ENCODE results near the gene ZNF488. TPM values are rescaled to one million over a fixed set of nuclear protein-coding genes. Genes with fewer than 3 reads are reported as not detected.

The ZNF488 gene
- total and polyA plus RNA-seq, 2 donors (not counting 1 experiment from before 2014, with no cell fraction given), result not detected

DNA sequence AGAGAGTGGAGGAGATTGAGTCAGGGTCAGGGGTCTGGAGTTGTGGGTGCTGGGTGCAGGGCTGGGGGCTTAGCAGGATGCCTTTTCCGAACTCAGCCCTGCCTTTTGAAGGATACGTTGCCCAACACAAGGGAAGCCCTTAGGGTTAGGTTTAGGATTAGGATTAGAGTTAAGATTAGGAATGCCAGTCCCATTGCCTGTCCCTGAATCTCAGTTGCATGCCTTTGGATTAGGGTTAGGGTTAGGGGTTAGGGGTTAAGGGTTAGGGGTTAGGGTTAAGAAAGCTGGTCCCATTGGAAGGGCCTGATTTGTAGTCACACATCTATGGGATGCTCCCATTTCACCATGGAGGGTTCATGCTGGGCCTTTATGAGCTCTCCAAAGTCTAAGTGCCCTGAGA, 20.8 kb upstream of the ZNF488 start:
- Mint-ChIP-seq H3K27ac (no peak overlapping the region), H3K27me3 (peaks cover 13% of the 10 kb centered on the region), H3K4me3 (no peak overlapping the region), H3K4me1 (no peaks in the 10 kb centered on the region), H3K9me3 (ENCODE audit: insufficient read depth) (no peaks in the 10 kb centered on the region)
- Histone ChIP-seq H3K36me3 (replicated peaks in 1 of 2; ENCODE audit: control extremely low read depth in 1 of 2, control insufficient read depth in 1 of 2, extremely low read depth in 1 of 2, insufficient read depth in 2 of 2, low read length in 1 of 2) (no peaks in the 10 kb centered on the region), H3K9me3 (ENCODE audit: control extremely low read depth in 1 of 3, control insufficient read depth in 2 of 3, insufficient read depth in 1 of 3, low read length in 2 of 3) (no peaks in the 10 kb centered on the region), H2AFZ (ENCODE audit: insufficient read depth, low read depth, low read length, poor library complexity, severe bottlenecking) (no peak overlapping the region), H3K27me3 (replicated peaks in 1 of 4; ENCODE audit: control extremely low read depth in 1 of 4, control insufficient read depth in 3 of 4, insufficient read depth in 4 of 4, low read length in 3 of 4) (no peaks in the 10 kb centered on the region), H3K27ac (ENCODE audit: low read length in 2 of 2) (no peak overlapping the region), H3K4me1 (ENCODE audit: control insufficient read depth in 2 of 2, insufficient read depth in 2 of 2, low read length in 2 of 2) (no peaks in the 10 kb centered on the region), H4K20me1 (ENCODE audit: control insufficient read depth, insufficient read depth, low read length, poor library complexity, severe bottlenecking) (no peaks in the 10 kb centered on the region), H3K9ac (ENCODE audit: low read length) (no peak overlapping the region), H3K4me3 (ENCODE audit: control extremely low read depth in 1 of 5, extremely low read depth in 1 of 5, insufficient read depth in 1 of 5, low read depth in 2 of 5, low read length in 4 of 5) (no peak overlapping the region), H3K4me2 (replicated peaks; ENCODE audit: low read depth, low read length, poor library complexity, severe bottlenecking) (no peak overlapping the region), H3K79me2 (ENCODE audit: control insufficient read depth, insufficient read depth, low read length) (no peaks in the 10 kb centered on the region)
- ChIA-PET POLR2A (no interaction called here), CTCF (no interaction called here)
- 97% methylated on average over 2 of the region's 2 CpGs for WGBS (ENCODE audit: insufficient coverage)
- TF ChIP-seq, protein P1, sequence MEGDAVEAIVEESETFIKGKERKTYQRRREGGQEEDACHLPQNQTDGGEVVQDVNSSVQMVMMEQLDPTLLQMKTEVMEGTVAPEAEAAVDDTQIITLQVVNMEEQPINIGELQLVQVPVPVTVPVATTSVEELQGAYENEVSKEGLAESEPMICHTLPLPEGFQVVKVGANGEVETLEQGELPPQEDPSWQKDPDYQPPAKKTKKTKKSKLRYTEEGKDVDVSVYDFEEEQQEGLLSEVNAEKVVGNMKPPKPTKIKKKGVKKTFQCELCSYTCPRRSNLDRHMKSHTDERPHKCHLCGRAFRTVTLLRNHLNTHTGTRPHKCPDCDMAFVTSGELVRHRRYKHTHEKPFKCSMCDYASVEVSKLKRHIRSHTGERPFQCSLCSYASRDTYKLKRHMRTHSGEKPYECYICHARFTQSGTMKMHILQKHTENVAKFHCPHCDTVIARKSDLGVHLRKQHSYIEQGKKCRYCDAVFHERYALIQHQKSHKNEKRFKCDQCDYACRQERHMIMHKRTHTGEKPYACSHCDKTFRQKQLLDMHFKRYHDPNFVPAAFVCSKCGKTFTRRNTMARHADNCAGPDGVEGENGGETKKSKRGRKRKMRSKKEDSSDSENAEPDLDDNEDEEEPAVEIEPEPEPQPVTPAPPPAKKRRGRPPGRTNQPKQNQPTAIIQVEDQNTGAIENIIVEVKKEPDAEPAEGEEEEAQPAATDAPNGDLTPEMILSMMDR (IDR thresholded peaks at IDR 0.05), result no peak
- no peak for TF ChIP-seq EZH2 (IDR thresholded peaks at IDR 0.05; ENCODE audit: borderline replicate concordance, insufficient read depth, low read depth, low read length, poor library complexity, severe bottlenecking)
- no peak for DNase-seq
- no peak for ATAC-seq (ENCODE audit: low read depth)
- intact Hi-C loops (cut with micrococcal nuclease), result no loop called here

GRCh38 chr10:47404446-47404845, 20.4 kb upstream of the ZNF488 start:
- H3K27ac Mint-ChIP-seq, result no peak overlapping the region

More at GRCh38 chr10:47404446-47404845, 20.4 kb upstream of the ZNF488 start:
- Histone ChIP-seq H3K9me3 (ENCODE audit: control extremely low read depth in 1 of 3, control insufficient read depth in 2 of 3, insufficient read depth in 1 of 3, low read length in 2 of 3) (no peaks in the 10 kb centered on the region), H3K4me3 (ENCODE audit: control extremely low read depth in 1 of 5, extremely low read depth in 1 of 5, insufficient read depth in 1 of 5, low read depth in 2 of 5, low read length in 4 of 5) (no peak overlapping the region), H3K4me2 (replicated peaks; ENCODE audit: low read depth, low read length, poor library complexity, severe bottlenecking) (no peak overlapping the region), H3K27ac (ENCODE audit: low read length in 2 of 2) (no peak overlapping the region), H2AFZ (ENCODE audit: insufficient read depth, low read depth, low read length, poor library complexity, severe bottlenecking) (no peak overlapping the region), H3K79me2 (ENCODE audit: control insufficient read depth, insufficient read depth, low read length) (no peaks in the 10 kb centered on the region), H3K27me3 (replicated peaks in 1 of 4; ENCODE audit: control extremely low read depth in 1 of 4, control insufficient read depth in 3 of 4, insufficient read depth in 4 of 4, low read length in 3 of 4) (no peaks in the 10 kb centered on the region), H4K20me1 (ENCODE audit: control insufficient read depth, insufficient read depth, low read length, poor library complexity, severe bottlenecking) (no peaks in the 10 kb centered on the region), H3K4me1 (ENCODE audit: control insufficient read depth in 2 of 2, insufficient read depth in 2 of 2, low read length in 2 of 2) (no peaks in the 10 kb centered on the region), H3K36me3 (replicated peaks in 1 of 2; ENCODE audit: control extremely low read depth in 1 of 2, control insufficient read depth in 1 of 2, extremely low read depth in 1 of 2, insufficient read depth in 2 of 2, low read length in 1 of 2) (no peaks in the 10 kb centered on the region), H3K9ac (ENCODE audit: low read length) (no peak overlapping the region)
- H3K4me1 Mint-ChIP-seq, result no peaks in the 10 kb centered on the region
- WGBS (ENCODE audit: insufficient coverage), result 86% methylated on average over 6 of the region's 6 CpGs
- H3K4me3 Mint-ChIP-seq, result no peak overlapping the region
- intact Hi-C loops (cut with micrococcal nuclease), result no loop called here
- POLR2A ChIA-PET, result no interaction called here
- peaks cover 18% of the 10 kb centered on the region for H3K27me3 Mint-ChIP-seq
- CTCF ChIA-PET, result no interaction called here
- no peaks in the 10 kb centered on the region for H3K9me3 Mint-ChIP-seq (ENCODE audit: insufficient read depth)
- TF ChIP-seq, protein P1 (IDR thresholded peaks at IDR 0.05), result no peak
- TF ChIP-seq EZH2 (IDR thresholded peaks at IDR 0.05; ENCODE audit: borderline replicate concordance, insufficient read depth, low read depth, low read length, poor library complexity, severe bottlenecking), result no peak
- ATAC-seq (ENCODE audit: low read depth) (no peak), DNase-seq (no peak)

All from B cell (primary cell).